GM19324 (cell line): ENCODE data around the gene MUC6.

Experiments used
- ATAC-seq: cut with Tn5 transposase; IDR thresholded peaks from one replicate; pipeline ENCODE4 v1.9.1; 2021; ENCODE audit warnings: mild to moderate bottlenecking, moderate library complexity; ENCODE audit not compliant: unreplicated experiment, low FRiP score

Gene MUC6

DNA sequence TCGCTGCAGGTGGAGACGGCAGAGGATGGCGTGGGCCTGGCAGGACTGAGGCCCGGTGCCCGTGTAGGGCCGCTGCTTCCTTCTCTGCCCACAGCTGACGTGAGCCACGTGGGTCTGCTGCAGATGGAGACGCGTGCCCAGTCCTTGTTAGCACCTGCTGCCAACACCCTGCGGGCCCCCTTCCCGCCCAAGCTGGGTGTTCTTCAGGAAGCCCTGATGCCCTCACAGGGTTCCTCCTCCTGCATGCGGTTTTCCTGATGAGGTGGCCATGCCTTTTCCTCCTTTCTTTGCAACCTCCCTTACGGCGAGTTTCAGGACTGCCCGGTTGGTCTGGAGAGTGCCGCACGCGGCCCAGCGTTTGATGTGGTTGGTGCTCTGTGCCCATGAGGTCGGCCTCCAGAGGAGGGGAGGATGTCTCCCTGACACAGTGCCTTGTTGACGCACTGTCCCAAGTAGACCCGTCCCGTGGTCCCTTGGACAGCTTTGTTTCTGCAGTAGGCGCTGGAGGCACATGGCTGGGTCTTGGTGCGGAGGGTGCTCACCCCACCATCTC lies 66.1 kb downstream of the MUC6 start:
- ATAC-seq: no peak

DNA sequence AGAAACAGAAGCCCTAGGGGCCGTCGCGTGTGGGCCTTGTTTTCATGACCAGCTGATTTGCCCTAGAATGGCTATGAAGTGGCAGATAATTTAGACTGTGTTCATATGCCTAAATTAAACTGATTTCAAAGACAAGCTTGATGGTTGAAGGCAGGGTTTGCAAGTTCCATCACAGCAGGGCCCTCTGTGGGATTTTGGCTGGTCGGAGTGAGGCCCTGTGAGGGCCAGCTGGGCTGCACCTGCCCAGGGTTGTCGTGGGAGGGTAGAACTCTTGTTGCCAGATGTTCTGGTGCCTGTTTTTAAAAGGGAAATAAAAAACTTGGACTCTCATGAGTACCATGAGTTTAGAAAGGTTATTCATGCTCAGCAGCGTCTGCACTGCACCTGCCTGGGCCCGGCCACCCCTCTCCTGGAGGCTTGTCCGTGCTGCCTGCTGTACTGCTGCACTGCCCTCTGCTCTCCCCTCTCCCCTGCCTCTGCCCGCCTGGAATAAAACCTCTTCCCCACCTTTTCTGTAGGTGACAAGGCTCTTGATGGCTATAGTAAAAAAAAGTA lies 66.8 kb downstream of the MUC6 start:
- ATAC-seq: no peak

DNA sequence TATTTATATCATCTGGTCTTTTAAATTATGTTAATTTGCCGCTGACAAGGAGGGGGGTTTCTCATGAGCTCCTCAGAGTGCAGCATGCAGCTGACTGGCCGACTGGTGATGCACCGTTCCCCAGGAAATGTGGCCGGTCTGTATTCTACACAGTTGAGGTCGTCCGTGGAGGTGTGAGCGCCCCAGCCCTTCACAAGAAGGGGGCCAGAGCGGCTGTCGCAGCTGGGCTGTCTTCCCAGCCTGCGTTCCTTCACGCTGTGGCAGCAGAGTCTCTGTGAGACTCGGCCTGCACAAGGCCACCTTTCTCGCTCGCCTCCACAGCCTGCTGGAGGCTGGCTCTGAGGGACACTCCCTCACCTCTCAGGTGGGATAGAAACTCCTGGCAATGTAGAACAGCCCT lies 67.7 kb downstream of the MUC6 start:
- no peak for ATAC-seq

DNA sequence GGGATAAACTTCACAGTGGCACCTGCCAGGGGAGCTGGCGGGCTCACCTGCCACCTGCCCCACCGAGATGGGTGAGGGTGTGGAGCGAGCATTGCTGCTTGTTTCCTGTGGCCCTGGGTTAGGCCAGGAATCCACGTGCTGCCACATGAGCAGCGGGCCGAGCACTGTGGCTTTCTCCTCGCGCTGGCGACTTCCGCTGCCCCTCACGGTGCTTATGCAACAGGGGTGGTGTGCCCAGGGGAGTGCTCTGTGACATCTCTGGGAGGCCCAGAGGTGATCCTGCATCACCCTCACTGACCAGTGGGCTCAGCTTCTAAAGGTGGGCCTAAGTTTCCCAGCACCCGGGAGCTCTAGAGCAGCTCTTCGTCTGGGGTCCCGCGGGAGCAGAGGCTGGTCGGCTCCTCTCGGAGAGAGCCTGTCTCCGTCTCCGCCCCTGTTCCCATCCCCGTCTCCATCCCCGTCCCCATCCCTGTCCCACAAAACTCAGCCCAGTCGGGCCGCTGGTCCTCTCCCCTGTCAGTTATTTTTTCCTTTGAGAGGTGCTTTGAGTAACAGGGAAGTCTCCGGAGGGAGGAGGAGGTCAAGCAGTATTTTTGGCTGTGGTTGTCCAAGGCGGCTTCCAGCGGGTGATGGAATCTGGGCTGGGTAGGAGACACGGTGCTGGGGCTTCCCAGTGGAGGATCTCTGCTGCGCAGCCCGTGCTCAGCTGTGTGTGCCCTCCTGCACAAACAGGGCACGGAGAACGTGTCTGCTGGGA lies 68.3 kb downstream of the MUC6 start:
- no peak for ATAC-seq

DNA sequence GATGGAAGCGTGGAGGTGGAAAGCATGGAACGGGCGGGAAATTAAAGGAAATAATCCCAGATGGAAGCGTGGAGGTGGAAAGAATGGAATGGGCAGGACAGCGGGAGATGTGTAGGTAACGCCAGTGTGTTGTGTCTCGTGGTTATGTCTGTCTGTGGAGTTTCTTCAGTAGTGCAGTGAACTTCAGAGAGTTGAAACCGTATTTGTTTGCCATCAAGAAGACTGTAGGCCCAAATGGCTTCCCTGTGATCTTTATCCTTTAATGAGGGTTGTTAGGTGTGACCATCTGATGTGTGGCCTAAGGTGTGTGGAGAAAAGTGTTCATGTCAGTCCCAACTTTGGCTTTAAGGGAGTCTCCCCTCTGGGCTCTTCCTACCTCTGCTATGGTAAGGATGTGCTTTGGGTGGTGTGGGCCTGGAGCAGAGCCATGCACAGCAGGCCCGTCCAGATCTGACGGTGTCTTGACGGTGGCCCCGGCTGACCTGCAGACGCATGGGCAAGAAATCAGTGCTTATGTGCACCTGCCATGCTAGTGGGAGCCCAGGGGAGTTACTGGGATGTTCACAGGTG lies 71.2 kb downstream of the MUC6 start:
- ATAC-seq: no peak

DNA sequence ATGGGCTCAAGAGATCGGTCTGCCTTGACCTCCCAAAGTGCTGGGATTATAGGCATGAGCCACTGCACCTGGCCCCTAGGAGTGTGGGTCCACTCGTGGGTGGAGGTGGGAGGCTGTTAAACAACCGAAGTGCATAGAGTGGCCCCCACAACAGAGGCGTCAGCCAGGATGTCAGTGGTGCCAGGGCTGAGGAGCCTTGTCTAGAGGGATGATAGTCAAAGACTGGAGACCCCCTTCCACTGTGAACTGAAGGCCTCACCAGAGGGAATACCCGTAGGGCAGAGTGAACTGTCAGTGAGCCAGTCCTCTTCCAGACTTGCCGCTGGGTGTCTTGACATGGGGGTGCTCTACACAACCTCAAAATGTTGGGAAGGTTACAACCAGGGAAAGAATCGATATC lies 72.7 kb downstream of the MUC6 start:
- no peak for ATAC-seq
